Sigmoid colon (tissue), 4 donors: Measurements from ENCODE around the gene BRSK2.

Source experiments
- EP300 ChIP-seq, 4 donors: sonication (generic); formaldehyde crosslinking; IDR thresholded peaks; one replicate each; pipeline ENCODE4 v1.6.1; 2017; ENCODE audit warnings: antibody characterized with exemption in 4 of 4
- POLR2A ChIP-seq, 2 donors: fragments of 450-650 bp; IDR thresholded peaks; one replicate each; pipeline ENCODE4 v1.6.1; 2016; ENCODE audit warnings: antibody characterized with exemption in 2 of 2, mild to moderate bottlenecking in 2 of 2, moderate library complexity in 2 of 2
- POLR2AphosphoS5 ChIP-seq, 4 donors: sonication (generic); formaldehyde crosslinking; IDR thresholded peaks; one replicate each; pipeline ENCODE4 v1.6.1; 2017; ENCODE audit warnings: antibody characterized with exemption in 4 of 4
- TF ChIP-seq, protein P1 (sequence below), 4 experiments: fragments of 450-650 bp in 3 of 4; fragments of 200-600 bp in 1 of 4; IDR thresholded peaks; one replicate each; pipeline ENCODE4 v1.5.1; 2016 to 2019; ENCODE audit warnings: antibody characterized with exemption in 4 of 4, mild to moderate bottlenecking in 3 of 4, moderate library complexity in 2 of 4

DNA sequence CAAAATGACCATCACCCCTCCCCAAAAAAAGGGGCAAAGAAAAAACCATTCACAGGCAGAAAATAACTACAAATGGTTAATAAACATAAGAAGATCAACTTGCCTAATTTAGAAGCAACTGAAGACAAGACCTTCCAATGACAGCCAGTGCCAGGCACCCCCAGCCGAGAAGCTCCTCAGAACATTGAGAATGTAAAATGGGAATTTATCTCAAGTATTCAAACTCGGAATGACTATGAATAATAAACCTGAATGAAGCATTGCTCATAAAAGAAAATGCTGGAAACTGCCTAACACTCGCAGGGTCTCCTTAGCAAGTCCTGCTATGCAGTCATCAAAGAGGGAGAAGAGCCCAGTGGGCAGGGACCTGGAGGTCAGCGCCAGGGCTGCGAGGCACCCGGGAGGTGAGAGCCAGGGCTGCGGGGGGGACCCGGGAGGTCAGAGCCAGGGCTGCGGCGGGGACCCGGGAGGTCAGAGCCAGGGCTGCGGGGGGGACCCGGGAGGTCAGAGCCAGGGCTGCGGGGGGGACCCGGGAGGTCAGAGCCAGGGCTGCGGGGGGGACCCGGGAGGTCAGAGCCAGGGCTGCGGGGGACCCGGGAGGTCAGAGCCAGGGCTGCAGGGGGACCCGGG, 120.0 kb downstream of the BRSK2 start:
- TF ChIP-seq, protein P1, sequence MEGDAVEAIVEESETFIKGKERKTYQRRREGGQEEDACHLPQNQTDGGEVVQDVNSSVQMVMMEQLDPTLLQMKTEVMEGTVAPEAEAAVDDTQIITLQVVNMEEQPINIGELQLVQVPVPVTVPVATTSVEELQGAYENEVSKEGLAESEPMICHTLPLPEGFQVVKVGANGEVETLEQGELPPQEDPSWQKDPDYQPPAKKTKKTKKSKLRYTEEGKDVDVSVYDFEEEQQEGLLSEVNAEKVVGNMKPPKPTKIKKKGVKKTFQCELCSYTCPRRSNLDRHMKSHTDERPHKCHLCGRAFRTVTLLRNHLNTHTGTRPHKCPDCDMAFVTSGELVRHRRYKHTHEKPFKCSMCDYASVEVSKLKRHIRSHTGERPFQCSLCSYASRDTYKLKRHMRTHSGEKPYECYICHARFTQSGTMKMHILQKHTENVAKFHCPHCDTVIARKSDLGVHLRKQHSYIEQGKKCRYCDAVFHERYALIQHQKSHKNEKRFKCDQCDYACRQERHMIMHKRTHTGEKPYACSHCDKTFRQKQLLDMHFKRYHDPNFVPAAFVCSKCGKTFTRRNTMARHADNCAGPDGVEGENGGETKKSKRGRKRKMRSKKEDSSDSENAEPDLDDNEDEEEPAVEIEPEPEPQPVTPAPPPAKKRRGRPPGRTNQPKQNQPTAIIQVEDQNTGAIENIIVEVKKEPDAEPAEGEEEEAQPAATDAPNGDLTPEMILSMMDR (IDR thresholded peaks at IDR 0.05): no peak
- TF ChIP-seq POLR2A (IDR thresholded peaks at IDR 0.05): no peak
- TF ChIP-seq POLR2AphosphoS5 (IDR thresholded peaks at IDR 0.05): no peak
- no peak for TF ChIP-seq EP300 (IDR thresholded peaks at IDR 0.05)
